Keratinocyte (primary cell): ENCODE results near the gene EXOC3L2. TPM values are rescaled to one million over a fixed set of nuclear protein-coding genes. Genes with fewer than 3 reads are reported as not detected.

Experiments
- DNase-seq: peaks from one replicate; pipeline ENCODE4 v3.0.0-alpha.2; 2011; ENCODE audit warnings: low read depth, missing footprints, low spot score
- FAIRE-seq: peaks from 2 replicates; lab custom pipeline; 2011; peaks lifted over from hg19 to GRCh38; lab: Jason Lieb, UNC
- H2AFZ ChIP-seq: 2 replicates; pipeline ENCODE4 v1.6.0; 2012; ENCODE audit warnings: low read length, control low read depth, inconsistent platforms; ENCODE audit not compliant: control insufficient read depth
- H3K27ac ChIP-seq: 2 replicates; pipeline ENCODE4 v1.5.1; 2011; ENCODE audit warnings: low read length; ENCODE audit not compliant: control insufficient read depth, insufficient read depth
- H3K27me3 ChIP-seq: 3 replicates; pipeline ENCODE4 v1.6.0; 2011; ENCODE audit warnings: low read length; ENCODE audit not compliant: control insufficient read depth, insufficient read depth; ENCODE audit errors: extremely low read depth
- H3K36me3 ChIP-seq, 2 experiments: 2 replicates in 1 of 2; 3 replicates in 1 of 2; pipeline ENCODE4 v1.5.1; 2011; ENCODE audit warnings: low read length in 2 of 2, mild to moderate bottlenecking in 1 of 2; ENCODE audit not compliant: control insufficient read depth in 2 of 2, insufficient read depth in 2 of 2; ENCODE audit errors: extremely low read depth in 1 of 2
- H3K4me1 ChIP-seq: 3 replicates; pipeline ENCODE4 v1.5.1; 2011; ENCODE audit warnings: low read length; ENCODE audit not compliant: control insufficient read depth, insufficient read depth; ENCODE audit errors: extremely low read depth
- H3K4me2 ChIP-seq: 3 replicates; pipeline ENCODE4 v1.6.0; 2011; ENCODE audit warnings: low read depth, low read length; ENCODE audit not compliant: control insufficient read depth, insufficient read depth; ENCODE audit errors: extremely low read depth
- H3K4me3 ChIP-seq, 3 experiments: fragments of 200-600 bp in 1 of 3; sonication (generic) in 1 of 3; 2 replicates in 2 of 3; 3 replicates in 1 of 3; pipeline ENCODE4 v1.5.1; 2011 to 2016; ENCODE audit warnings: low read length in 3 of 3, mild to moderate bottlenecking in 3 of 3, control low read depth in 2 of 3, inconsistent platforms in 1 of 3, low read depth in 1 of 3, mixed read lengths in 1 of 3, mixed run types in 1 of 3, moderate library complexity in 1 of 3; ENCODE audit not compliant: control insufficient read depth in 2 of 3, insufficient read depth in 2 of 3; ENCODE audit errors: extremely low read depth in 1 of 3
- H3K79me2 ChIP-seq: 2 replicates; pipeline ENCODE4 v1.6.0; 2012; ENCODE audit warnings: low read length; ENCODE audit not compliant: control insufficient read depth, insufficient read depth
- H3K9ac ChIP-seq: 3 replicates; pipeline ENCODE4 v1.6.0; 2011; ENCODE audit warnings: low read length; ENCODE audit not compliant: control insufficient read depth, insufficient read depth; ENCODE audit errors: extremely low read depth
- H3K9me1 ChIP-seq: 3 replicates; pipeline ENCODE4 v1.6.0; 2011; ENCODE audit warnings: low read length; ENCODE audit not compliant: control insufficient read depth, insufficient read depth; ENCODE audit errors: extremely low read depth
- H3K9me3 ChIP-seq: 2 replicates; pipeline ENCODE4 v1.5.1; 2012; ENCODE audit warnings: low read depth, low read length; ENCODE audit not compliant: control insufficient read depth
- H4K20me1 ChIP-seq: 3 replicates; pipeline ENCODE4 v1.6.0; 2011; ENCODE audit warnings: low read length; ENCODE audit not compliant: control insufficient read depth, insufficient read depth; ENCODE audit errors: extremely low read depth
- CTCF ChIP-seq, 3 experiments: IDR thresholded peaks in 1 of 3; conservative IDR thresholded peaks in 1 of 3; optimal IDR thresholded peaks in 1 of 3; 2 replicates in 2 of 3; 3 replicates in 1 of 3; pipeline versions ENCODE3 to v1.5.1; 2011; ENCODE audit warnings: low read length in 3 of 3, mild to moderate bottlenecking in 3 of 3, moderate library complexity in 2 of 3, control low read depth in 1 of 3, inconsistent platforms in 1 of 3; ENCODE audit not compliant: insufficient read depth in 2 of 3; ENCODE audit errors: extremely low read depth in 1 of 3
- EZH2 ChIP-seq: IDR thresholded peaks from one replicate; pipeline ENCODE4 v1.6.1; 2012; ENCODE audit warnings: inconsistent platforms, mild to moderate bottlenecking, low read length, moderate library complexity
- dilution Hi-C: fragments of 300-500 bp; cut with MboI; formaldehyde crosslinking; loops from one replicate; pipeline ENCODE4 v1.7.0; 2020; ENCODE audit warnings: low sequenced_read_pairs; ENCODE audit not compliant: extremely low pct_ligation_motif_present
- polyA plus RNA-seq, 5 experiments: library from polyadenylated mRNA; depleted of rRNA in 3 of 5; stranded (reverse) in 3 of 5; stranded (forward) in 1 of 5; unstranded in 1 of 5; fragments of >200 nt; gene quantifications; 1 replicate in 1 of 5; 2 replicates in 3 of 5; 3 replicates in 1 of 5; pipeline versions ENCODE4 v1.2.1 to v1.2.3, GENCODE V29; 2011 to 2012; ENCODE audit warnings: missing spikeins in 2 of 5, low read depth in 1 of 5, low replicate concordance in 1 of 5

Gene EXOC3L2
- polyA plus RNA-seq, 1 donor (not counting 4 experiments of a cell fraction or from before 2014, with no cell fraction given): 0.08 TPM

GRCh38 chr19:45267296-45267695 is 22.1 kb upstream of the EXOC3L2 start:
- Histone ChIP-seq H3K9ac (no peak overlapping the region), H3K4me3 (no peak overlapping the region), H3K27me3 (no peaks in the 10 kb centered on the region), H2AFZ (no peak overlapping the region), H3K9me1 (no peaks in the 10 kb centered on the region), H3K4me1 (no peaks in the 10 kb centered on the region), H3K9me3 (no peaks in the 10 kb centered on the region), H3K4me2 (no peak overlapping the region), H3K79me2 (no peaks in the 10 kb centered on the region), H4K20me1 (no peaks in the 10 kb centered on the region), H3K27ac (no peak overlapping the region), H3K36me3 (peaks cover 28 to 36% of the 10 kb centered on the region in 2 experiments)
- FAIRE-seq (no peak), DNase-seq (no peak)
- TF ChIP-seq CTCF (optimal IDR thresholded peaks at IDR 0.05 in 1 of 3, IDR thresholded peaks at IDR 0.05 in 1 of 3, conservative IDR thresholded peaks at IDR 0.05 in 1 of 3; ENCODE audit: extremely low read depth in 1 of 3, insufficient read depth in 2 of 3, low read length in 3 of 3): no peak
- TF ChIP-seq EZH2: no peak
- dilution Hi-C loops: no loop called here

GRCh38 chr19:45265375-45265774 is 20.2 kb upstream of the EXOC3L2 start:
- Histone ChIP-seq H3K9ac (no peak overlapping the region), H3K9me1 (no peaks in the 10 kb centered on the region), H3K4me3 (no peak overlapping the region), H3K4me2 (no peak overlapping the region), H3K9me3 (no peaks in the 10 kb centered on the region), H3K27me3 (no peaks in the 10 kb centered on the region), H2AFZ (no peak overlapping the region), H3K36me3 (peaks cover 16 to 27% of the 10 kb centered on the region in 2 experiments), H4K20me1 (no peaks in the 10 kb centered on the region), H3K79me2 (no peaks in the 10 kb centered on the region), H3K27ac (no peak overlapping the region), H3K4me1 (no peaks in the 10 kb centered on the region)
- no peak for TF ChIP-seq CTCF (optimal IDR thresholded peaks at IDR 0.05 in 1 of 3, IDR thresholded peaks at IDR 0.05 in 1 of 3, conservative IDR thresholded peaks at IDR 0.05 in 1 of 3; ENCODE audit: extremely low read depth in 1 of 3, insufficient read depth in 2 of 3, low read length in 3 of 3)
- TF ChIP-seq EZH2: no peak
- DNase-seq: no peak
- FAIRE-seq: no peak
- dilution Hi-C loops: no loop called here
